LNCAP (cell line): ENCODE measurements around the gene SOX10.

Experiments used
- TF ChIP-seq, protein P1 (sequence below): fragments of 450-650 bp; IDR thresholded peaks from 2 replicates; pipeline ENCODE4 v1.5.1; 2017; ENCODE audit warnings: mild to moderate bottlenecking

Gene SOX10

DNA sequence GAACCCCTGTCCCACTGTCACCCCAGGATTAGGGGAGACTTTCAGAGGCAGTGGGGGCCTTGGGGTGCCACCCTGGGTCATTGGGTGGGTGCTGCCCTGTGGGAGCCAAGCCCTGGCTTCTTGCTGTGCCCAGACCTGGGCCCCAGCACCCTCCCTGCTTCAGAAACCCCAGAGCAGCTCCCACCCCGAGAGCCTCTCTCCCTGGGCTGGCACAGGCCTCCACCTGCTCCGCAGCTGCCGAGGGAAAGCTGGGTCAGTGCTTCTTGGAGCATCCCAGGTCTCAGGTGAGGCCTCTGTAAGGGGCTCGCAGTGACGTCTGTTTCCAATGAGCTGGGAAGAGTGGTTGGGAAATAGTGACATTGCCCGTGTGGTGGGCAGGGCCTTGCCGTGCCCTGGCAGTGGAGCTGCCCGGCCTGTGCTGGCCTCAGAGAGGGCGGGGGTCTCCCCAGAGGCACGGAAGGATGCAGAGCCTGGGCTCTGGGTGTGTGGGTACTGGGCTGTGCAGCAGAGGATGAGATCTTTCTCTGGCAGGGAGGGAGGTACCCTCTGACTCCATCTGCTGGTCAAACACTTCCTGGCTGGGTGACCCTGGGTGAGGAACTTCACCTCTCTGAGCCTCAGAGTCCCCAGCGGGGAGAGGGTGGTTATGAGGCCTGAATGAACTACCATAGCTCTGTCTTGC, 53.9 kb downstream of the SOX10 start:
- TF ChIP-seq, protein P1, sequence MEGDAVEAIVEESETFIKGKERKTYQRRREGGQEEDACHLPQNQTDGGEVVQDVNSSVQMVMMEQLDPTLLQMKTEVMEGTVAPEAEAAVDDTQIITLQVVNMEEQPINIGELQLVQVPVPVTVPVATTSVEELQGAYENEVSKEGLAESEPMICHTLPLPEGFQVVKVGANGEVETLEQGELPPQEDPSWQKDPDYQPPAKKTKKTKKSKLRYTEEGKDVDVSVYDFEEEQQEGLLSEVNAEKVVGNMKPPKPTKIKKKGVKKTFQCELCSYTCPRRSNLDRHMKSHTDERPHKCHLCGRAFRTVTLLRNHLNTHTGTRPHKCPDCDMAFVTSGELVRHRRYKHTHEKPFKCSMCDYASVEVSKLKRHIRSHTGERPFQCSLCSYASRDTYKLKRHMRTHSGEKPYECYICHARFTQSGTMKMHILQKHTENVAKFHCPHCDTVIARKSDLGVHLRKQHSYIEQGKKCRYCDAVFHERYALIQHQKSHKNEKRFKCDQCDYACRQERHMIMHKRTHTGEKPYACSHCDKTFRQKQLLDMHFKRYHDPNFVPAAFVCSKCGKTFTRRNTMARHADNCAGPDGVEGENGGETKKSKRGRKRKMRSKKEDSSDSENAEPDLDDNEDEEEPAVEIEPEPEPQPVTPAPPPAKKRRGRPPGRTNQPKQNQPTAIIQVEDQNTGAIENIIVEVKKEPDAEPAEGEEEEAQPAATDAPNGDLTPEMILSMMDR, result peak; percentile 44; the same call in 1 of the 2 replicates

DNA sequence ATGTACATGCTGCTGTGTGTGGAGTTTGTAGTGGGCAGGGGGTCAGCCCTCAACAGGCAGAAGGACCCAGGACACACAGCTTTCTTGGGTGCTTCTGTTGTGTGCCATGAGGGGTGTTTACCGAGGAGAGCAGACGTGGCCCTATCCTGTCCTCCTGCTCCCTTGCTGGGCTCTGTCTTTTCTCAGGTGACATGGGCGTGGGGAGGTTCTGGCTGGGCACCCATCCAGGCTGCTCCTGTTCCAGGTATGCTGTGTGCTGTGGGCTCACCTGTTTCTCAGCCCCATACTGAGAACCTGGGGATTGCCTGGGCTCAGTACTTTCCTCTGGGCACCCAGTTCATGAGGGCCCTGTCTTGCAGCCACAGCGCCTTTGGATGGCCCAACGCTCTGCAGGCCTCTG, 55.0 kb downstream of the SOX10 start:
- TF ChIP-seq, protein P1, result no peak

DNA sequence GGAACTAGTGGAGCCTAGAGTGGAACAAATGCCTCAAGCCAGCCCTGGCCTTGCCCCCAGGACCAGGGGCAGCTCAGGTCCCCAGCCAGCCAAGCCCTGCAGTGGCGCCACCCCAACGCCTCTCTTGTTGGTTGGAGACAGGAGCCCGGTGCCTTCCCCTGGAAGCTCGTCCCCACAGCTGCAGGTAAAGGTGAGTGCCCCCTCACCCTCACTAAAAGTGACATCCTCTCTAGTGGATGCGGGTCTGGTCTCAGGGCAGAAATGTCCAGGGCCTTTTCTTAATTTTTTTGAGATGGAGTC, 56.8 kb downstream of the SOX10 start:
- TF ChIP-seq, protein P1, result no peak

DNA sequence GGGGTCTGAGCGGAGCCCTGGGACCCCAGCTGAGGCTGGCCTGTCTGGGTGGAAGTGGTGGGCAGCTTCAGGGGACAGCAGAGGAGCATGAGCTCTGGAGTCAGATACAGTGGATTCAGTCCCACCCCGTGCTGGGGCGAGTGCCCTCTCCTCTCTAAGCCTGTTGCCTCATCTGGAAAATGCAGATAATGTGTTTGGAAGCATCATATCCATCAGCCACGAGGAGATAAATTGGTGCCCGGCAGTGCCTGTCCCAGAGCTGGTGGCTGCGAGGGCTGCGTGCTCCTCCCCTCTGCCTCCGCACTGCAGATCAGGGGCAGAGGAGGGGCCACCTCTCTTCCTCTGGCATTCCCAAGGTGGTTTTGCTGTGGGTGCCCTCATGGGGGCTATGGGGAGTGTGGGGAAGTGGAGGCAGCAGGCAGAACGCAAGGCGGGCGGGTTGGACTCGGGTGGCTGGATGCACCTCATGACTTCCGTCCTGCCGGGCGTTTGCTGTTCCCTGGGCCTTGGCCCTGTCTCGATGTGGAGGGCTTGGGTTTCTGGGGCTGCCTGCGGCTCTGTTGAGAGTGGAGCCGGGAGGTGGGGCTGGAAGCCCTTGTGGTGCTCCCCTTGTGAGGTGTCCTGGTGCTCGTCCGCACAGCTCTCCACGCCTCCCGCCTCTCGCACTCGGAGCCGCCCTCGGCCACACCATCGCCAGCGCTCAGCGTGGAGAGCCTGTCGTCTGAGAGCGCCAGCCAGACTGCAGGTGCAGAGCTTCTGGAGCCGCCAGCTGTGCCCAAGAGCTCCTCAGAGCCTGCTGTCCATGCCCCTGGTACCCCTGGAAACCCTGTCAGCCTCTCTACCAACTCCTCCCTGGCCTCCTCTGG, 57.4 kb downstream of the SOX10 start:
- TF ChIP-seq, protein P1, result no peak

DNA sequence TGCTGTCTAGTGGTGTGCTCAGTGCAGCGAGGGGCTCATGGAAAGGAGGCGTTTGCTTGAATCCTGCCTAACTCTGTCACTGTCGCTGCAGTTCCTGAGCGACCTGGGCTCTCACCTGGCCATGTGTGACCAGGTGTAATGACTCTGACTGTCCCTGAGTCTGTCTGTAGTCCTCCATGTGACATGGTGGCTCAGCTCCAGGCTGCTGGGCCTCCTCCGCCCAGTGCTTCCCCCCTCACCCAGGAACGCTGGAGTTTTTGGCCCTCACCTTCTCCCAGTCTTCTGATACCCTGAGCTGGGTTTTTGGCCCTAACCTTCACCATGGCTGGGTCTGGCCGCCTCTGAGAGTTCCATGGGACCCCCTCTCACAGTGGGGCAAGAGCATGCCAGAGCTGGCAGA, 58.0 kb downstream of the SOX10 start:
- TF ChIP-seq, protein P1, result no peak

DNA sequence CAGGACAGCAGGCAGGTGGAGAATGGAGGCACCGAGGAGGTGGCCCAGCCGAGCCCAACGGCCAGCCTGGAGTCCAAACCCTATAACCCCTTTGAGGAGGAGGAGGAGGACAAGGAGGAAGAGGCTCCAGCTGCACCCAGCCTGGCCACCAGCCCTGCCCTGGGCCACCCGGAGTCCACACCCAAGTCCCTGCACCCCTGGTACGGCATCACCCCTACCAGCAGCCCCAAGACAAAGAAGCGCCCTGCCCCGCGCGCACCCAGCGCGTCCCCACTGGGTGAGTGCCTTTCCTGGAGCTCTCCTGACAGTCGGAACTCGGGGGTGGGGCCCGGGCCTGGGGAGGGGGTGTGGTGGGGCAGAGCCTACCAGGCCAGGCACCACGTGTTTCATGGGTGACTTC, 58.6 kb downstream of the SOX10 start:
- TF ChIP-seq, protein P1, result no peak

DNA sequence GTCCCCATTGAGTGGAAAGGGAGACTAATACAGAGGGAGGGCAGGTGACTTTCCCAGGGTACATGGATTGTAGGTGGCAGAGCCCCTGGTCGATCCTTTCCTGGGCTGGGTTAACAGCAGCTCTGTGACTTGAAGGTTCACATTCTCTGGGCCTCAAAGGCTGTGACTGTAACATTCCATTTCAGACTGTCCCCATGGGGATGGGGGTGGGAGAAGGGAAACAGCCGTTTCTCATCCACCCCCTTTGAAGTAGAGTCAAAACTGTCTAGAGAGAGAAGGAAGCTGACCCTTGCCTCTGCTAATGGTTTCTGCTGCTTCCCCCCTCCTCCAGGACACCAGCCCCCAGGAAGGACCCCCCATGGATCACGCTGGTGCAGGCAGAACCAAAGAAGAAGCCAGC, 59.0 kb downstream of the SOX10 start:
- TF ChIP-seq, protein P1, result no peak
